H1 (cell line): ENCODE results near the gene TET2. TPM values are rescaled to one million over a fixed set of nuclear protein-coding genes. Genes with fewer than 3 reads are reported as not detected.

Source experiments
- CTCF ChIA-PET: fragments of 300-600 bp; sonication (Branson Sonifier 250); formaldehyde crosslinking; loops from one replicate; lab custom pipeline; 2021; ENCODE audit not compliant: partially characterized antibody; lab: Charles Lee
- POLR2A ChIA-PET: fragments of 300-600 bp; sonication (Branson Sonifier 250); formaldehyde crosslinking; loops from one replicate; lab custom pipeline; 2021; ENCODE audit warnings: inconsistent platforms; ENCODE audit not compliant: partially characterized antibody; lab: Charles Lee
- DNase-seq, 2 experiments: peaks; one replicate each; pipeline versions ENCODE4 v3.0.0 to v3.0.0-alpha.2; 2010 to 2022; ENCODE audit warnings: low spot score in 2 of 2, low read depth in 1 of 2, mixed read lengths in 1 of 2
- FAIRE-seq: peaks from 2 replicates; lab custom pipeline; 2011; peaks lifted over from hg19 to GRCh38; lab: Jason Lieb, UNC
- H2AFZ ChIP-seq: 2 replicates; pipeline ENCODE4 v1.8.1; 2012; ENCODE audit warnings: low read length, inconsistent platforms
- H2AK5ac ChIP-seq: 2 replicates; pipeline ENCODE4 v1.6.1; 2013; ENCODE audit warnings: low read depth, low read length
- H2BK120ac ChIP-seq: replicated peaks from 2 replicates; pipeline ENCODE3; 2013; ENCODE audit warnings: low read depth, low read length, inconsistent platforms
- H2BK12ac ChIP-seq: 2 replicates; pipeline ENCODE4 v1.6.1; 2013; ENCODE audit warnings: low read depth, low read length
- H2BK15ac ChIP-seq: 2 replicates; pipeline ENCODE4 v1.6.1; 2013; ENCODE audit warnings: low read length
- H2BK20ac ChIP-seq: 2 replicates; pipeline ENCODE4 v1.6.1; 2013; ENCODE audit warnings: low read length
- H2BK5ac ChIP-seq: 2 replicates; pipeline ENCODE4 v1.6.1; 2013; ENCODE audit warnings: low read depth, low read length
- H3K14ac ChIP-seq: 2 replicates; pipeline ENCODE4 v1.6.1; 2013; ENCODE audit warnings: inconsistent platforms; ENCODE audit not compliant: insufficient read length
- H3K18ac ChIP-seq: 2 replicates; pipeline ENCODE4 v1.6.1; 2013; ENCODE audit warnings: low read length; ENCODE audit errors: extremely low read depth
- H3K23ac ChIP-seq: 2 replicates; pipeline ENCODE4 v1.6.1; 2013; ENCODE audit warnings: inconsistent platforms; ENCODE audit not compliant: insufficient read length
- H3K23me2 ChIP-seq: 2 replicates; pipeline ENCODE4 v1.6.1; 2013; ENCODE audit warnings: low read depth, low read length
- H3K27ac ChIP-seq: 2 replicates; pipeline ENCODE4 v1.6.1; 2011; ENCODE audit warnings: low read depth, low read length, inconsistent platforms
- H3K27me3 ChIP-seq, 4 experiments: replicated peaks in 1 of 4; 1 replicate in 1 of 4; 2 replicates in 3 of 4; pipeline versions ENCODE4 v1.6.1 to v1.8.1; 2011 to 2013; ENCODE audit warnings: low read length in 3 of 4, mild to moderate bottlenecking in 3 of 4, inconsistent platforms in 2 of 4, mixed read lengths in 2 of 4, moderate library complexity in 1 of 4; ENCODE audit not compliant: control insufficient read depth in 3 of 4, insufficient read depth in 3 of 4; ENCODE audit errors: extremely low read depth in 1 of 4
- H3K36me3 ChIP-seq, 4 experiments: 2 replicates each; pipeline versions ENCODE4 v1.6.1 to v1.8.1; 2011 to 2013; ENCODE audit warnings: mild to moderate bottlenecking in 4 of 4, low read length in 3 of 4, moderate library complexity in 2 of 4, control low read depth in 1 of 4, inconsistent platforms in 1 of 4; ENCODE audit not compliant: insufficient read depth in 4 of 4, control insufficient read depth in 2 of 4
- H3K4ac ChIP-seq: replicated peaks from 2 replicates; pipeline ENCODE3; 2013; ENCODE audit warnings: low read length, low read depth, mixed read lengths, inconsistent platforms; ENCODE audit not compliant: insufficient read length
- H3K4me1 ChIP-seq, 4 experiments: replicated peaks in 1 of 4; 1 replicate in 1 of 4; 2 replicates in 3 of 4; pipeline versions ENCODE4 v1.6.1 to v1.8.1; 2011 to 2013; ENCODE audit warnings: low read length in 3 of 4, inconsistent platforms in 2 of 4, mixed read lengths in 1 of 4; ENCODE audit not compliant: insufficient read depth in 4 of 4, control insufficient read depth in 3 of 4
- H3K4me2 ChIP-seq, 2 experiments: 2 replicates each; pipeline versions ENCODE4 v1.6.1 to v1.8.1; 2011 to 2013; ENCODE audit warnings: low read depth in 2 of 2, low read length in 2 of 2, control low read depth in 1 of 2, inconsistent platforms in 1 of 2, mild to moderate bottlenecking in 1 of 2; ENCODE audit not compliant: insufficient read depth in 1 of 2
- H3K4me3 ChIP-seq, 4 experiments: fragments of 200-600, 300-600 bp in 1 of 4; sonication (generic), shearing (Covaris generic), sonication (Bioruptor Twin) in 1 of 4; 2 replicates each; pipeline versions ENCODE4 v1.5.1 to v1.8.1; 2011 to 2016; ENCODE audit warnings: low read length in 4 of 4, low read depth in 3 of 4, control low read depth in 2 of 4, inconsistent platforms in 2 of 4, mild to moderate bottlenecking in 2 of 4, mixed read lengths in 1 of 4, moderate library complexity in 1 of 4; ENCODE audit not compliant: insufficient read depth in 2 of 4; ENCODE audit errors: extremely low read depth in 1 of 4
- H3K56ac ChIP-seq: replicated peaks from 2 replicates; pipeline ENCODE3; 2013; ENCODE audit warnings: low read depth, mild to moderate bottlenecking, mixed read lengths, low read length, inconsistent platforms; ENCODE audit not compliant: insufficient read length
- H3K79me1 ChIP-seq: 2 replicates; pipeline ENCODE4 v1.6.1; 2013; ENCODE audit warnings: low read depth, low read length, control low read depth
- H3K79me2 ChIP-seq, 2 experiments: 2 replicates each; pipeline versions ENCODE4 v1.6.1 to v1.8.1; 2012 to 2013; ENCODE audit warnings: low read length in 2 of 2, mild to moderate bottlenecking in 2 of 2, inconsistent platforms in 1 of 2; ENCODE audit not compliant: insufficient read depth in 2 of 2, control insufficient read depth in 1 of 2
- H3K9ac ChIP-seq, 4 experiments: replicated peaks in 1 of 4; 1 replicate in 1 of 4; 2 replicates in 3 of 4; pipeline versions ENCODE4 v1.6.1 to v1.8.1; 2011 to 2013; ENCODE audit warnings: low read depth in 3 of 4, low read length in 3 of 4, control low read depth in 2 of 4, mild to moderate bottlenecking in 2 of 4, moderate library complexity in 2 of 4, inconsistent platforms in 1 of 4; ENCODE audit errors: extremely low read depth in 1 of 4
- H3K9me3 ChIP-seq, 2 experiments: 2 replicates each; pipeline versions ENCODE4 v1.6.1 to v1.8.1; 2012 to 2013; ENCODE audit warnings: mild to moderate bottlenecking in 2 of 2, moderate library complexity in 2 of 2, control low read depth in 1 of 2, inconsistent platforms in 1 of 2, low read depth in 1 of 2, low read length in 1 of 2, mixed read lengths in 1 of 2; ENCODE audit not compliant: insufficient read depth in 2 of 2
- H4K20me1 ChIP-seq, 2 experiments: replicated peaks in 1 of 2; 2 replicates each; pipeline versions ENCODE3 to v1.8.1; 2011 to 2013; ENCODE audit warnings: inconsistent platforms in 2 of 2, low read length in 2 of 2, mild to moderate bottlenecking in 1 of 2; ENCODE audit not compliant: insufficient read depth in 2 of 2, control insufficient read depth in 1 of 2
- H4K5ac ChIP-seq: 2 replicates; pipeline ENCODE4 v1.6.1; 2013; ENCODE audit warnings: low read length, low read depth, mixed read lengths, inconsistent platforms; ENCODE audit not compliant: insufficient read length
- H4K8ac ChIP-seq: 2 replicates; pipeline ENCODE4 v1.8.0; 2013; ENCODE audit warnings: mild to moderate bottlenecking, moderate library complexity, low read length, inconsistent platforms; ENCODE audit not compliant: insufficient read depth; ENCODE audit errors: extremely low read depth
- H4K91ac ChIP-seq: replicated peaks from 2 replicates; pipeline ENCODE3; 2013; ENCODE audit warnings: low read length, mixed read lengths, inconsistent platforms; ENCODE audit not compliant: insufficient read length
- USF2 ChIP-seq: IDR thresholded peaks from 2 replicates; pipeline ENCODE4 v1.6.1; 2011; ENCODE audit warnings: low read length, improper control_type of control experiment
- WGBS, 2 experiments: shearing (Covaris generic) in 1 of 2; methylation state at CpG; one replicate each; pipeline versions ENCODE4 v1.1.6 to v1.1.7; 2013 to 2015; ENCODE audit warnings: low lambda C conversion rate in 2 of 2, mixed read lengths in 2 of 2, inconsistent platforms in 1 of 2, low coverage in 1 of 2, missing lambda C conversion rate in 1 of 2; ENCODE audit not compliant: insufficient replicate concordance in 2 of 2, insufficient coverage in 1 of 2, insufficient read length in 1 of 2; ENCODE audit errors: extremely low coverage in 1 of 2, missing lambda C conversion rate in 1 of 2; 5-methylcytosine and 5-hydroxymethylcytosine counted together
- polyA plus RNA-seq, 7 experiments: library from polyadenylated mRNA; depleted of rRNA in 3 of 7; stranded (reverse) in 5 of 7; unstranded in 2 of 7; fragments of >200 nt in 5 of 7; fragments of 200-250 nt in 2 of 7; gene quantifications; 1 replicate in 5 of 7; 2 replicates in 1 of 7; 4 replicates in 1 of 7; pipeline versions ENCODE4 v1.2.1 to v1.2.3, GENCODE V29; 2011 to 2013; ENCODE audit warnings: missing spikeins in 2 of 7, mixed read lengths in 2 of 7
- total RNA-seq: library from RNA; stranded (reverse); fragmentation: NEBNext Ultra II Directional; extraction: Animal tissue kit (Norgen Biotek cat#: 25700); gene quantifications from 2 replicates; pipeline ENCODE4 v1.2.1, GENCODE V29; 2021

The TET2 gene
- total and polyA plus RNA-seq, 2 of the 8 experiments (the other 6 are each of a cell fraction or from before 2014, with no cell fraction given): 1.0 to 2.6 TPM

- Histone ChIP-seq H4K5ac (no peak overlapping the region), H4K8ac (no peak overlapping the region), H3K79me1 (no peaks in the 10 kb centered on the region), H3K4me2 (no peak overlapping the region), H3K9ac (no peak overlapping the region), H3K14ac (no peak overlapping the region), H3K4me1 (peaks cover 0 to 5% (median 1%) of the 10 kb centered on the region in 4 experiments; a peak in 2 of 7 replicates), H2AFZ (no peak overlapping the region), H3K18ac (no peak overlapping the region), H3K23ac (no peak overlapping the region), H3K4ac (no peak overlapping the region), H4K20me1 (peaks cover 2% of the 10 kb centered on the region in 2 experiments), H2AK5ac (no peak overlapping the region), H2BK20ac (no peak overlapping the region), H3K27ac (no peak overlapping the region), H3K27me3 (peaks cover 9 to 20% (median 13%) of the 10 kb centered on the region in 4 experiments), H3K36me3 (no peaks in the 10 kb centered on the region), H2BK120ac (no peak overlapping the region), H4K91ac (no peak overlapping the region), H3K56ac (no peak overlapping the region), H3K79me2 (no peaks in the 10 kb centered on the region), H3K23me2 (no peaks in the 10 kb centered on the region), H2BK12ac (no peak overlapping the region), H2BK15ac (no peak overlapping the region), H3K4me3 (no peak overlapping the region), H3K9me3 (no peaks in the 10 kb centered on the region)
- CTCF ChIA-PET: interaction anchor here (2.3 kb wide), 1 partner anchor 318 kb away, joined by 5 read pairs; the partner anchor contains the start of gene PPA2
- DNase-seq: no peak
- 89% methylated on average over 1 of the region's 1 CpG; no CpG with 5 or more reads in 1 of the 2 experiments for WGBS, 2 experiments
- no peak for TF ChIP-seq USF2
- TF ChIP-seq, all 59 proteins: peak for 0
- no peak overlapping the region for H2BK5ac ChIP-seq
- no peak for FAIRE-seq
- POLR2A ChIA-PET: interaction anchor here (0.7 kb wide), 1 partner anchor 8 kb away, joined by 3 read pairs; the partner anchor contains the start of gene TET2
Measured at GRCh38 chr4:105155426-105155825, 8.8 kb downstream of the TET2 start.
